Panc1 (cell line): ENCODE measurements around the gene MYL9.

Source experiments
- POLR2AphosphoS5 ChIP-seq: IDR thresholded peaks from 2 replicates; pipeline ENCODE4 v1.6.1; 2012; ENCODE audit warnings: mild to moderate bottlenecking, low read depth, low read length, moderate library complexity
- SIN3A ChIP-seq: IDR thresholded peaks from 2 replicates; pipeline ENCODE4 v1.6.1; 2012; ENCODE audit warnings: low read depth, mild to moderate bottlenecking, low read length, moderate library complexity, borderline replicate concordance; ENCODE audit not compliant: insufficient read depth
- TF ChIP-seq, protein P1 (sequence below): fragments of 450-650 bp; IDR thresholded peaks from 2 replicates; pipeline ENCODE4 v1.5.1; 2017; ENCODE audit warnings: mild to moderate bottlenecking
- TF ChIP-seq, protein P2 (sequence below), 2 experiments: IDR thresholded peaks; 2 replicates each; pipeline ENCODE4 v1.6.1; 2011 to 2012; ENCODE audit warnings: low read depth in 2 of 2, control low read depth in 1 of 2, low read length in 1 of 2, mild to moderate bottlenecking in 1 of 2, moderate library complexity in 1 of 2; ENCODE audit not compliant: insufficient read depth in 1 of 2

DNA sequence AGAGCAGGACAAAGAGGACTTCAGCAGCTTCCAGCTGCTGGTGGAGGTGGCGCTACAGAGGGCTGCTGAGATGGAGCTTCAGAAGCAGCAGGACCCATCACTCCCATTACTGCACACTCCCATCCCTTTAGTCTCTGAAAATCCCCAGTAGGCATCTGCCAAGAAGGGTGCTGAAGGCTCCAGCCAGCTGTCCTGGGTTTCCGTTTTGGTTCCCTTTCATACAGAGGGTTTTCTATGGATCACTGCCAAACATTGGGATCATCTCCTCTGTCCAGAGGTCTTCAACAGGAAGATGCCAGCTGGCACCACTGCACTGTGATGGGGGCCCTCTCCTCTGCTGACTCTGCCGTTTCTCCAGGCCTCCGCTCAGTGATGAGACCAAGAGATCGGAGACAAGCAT, 50.0 kb downstream of the MYL9 start:
- TF ChIP-seq, protein P1, sequence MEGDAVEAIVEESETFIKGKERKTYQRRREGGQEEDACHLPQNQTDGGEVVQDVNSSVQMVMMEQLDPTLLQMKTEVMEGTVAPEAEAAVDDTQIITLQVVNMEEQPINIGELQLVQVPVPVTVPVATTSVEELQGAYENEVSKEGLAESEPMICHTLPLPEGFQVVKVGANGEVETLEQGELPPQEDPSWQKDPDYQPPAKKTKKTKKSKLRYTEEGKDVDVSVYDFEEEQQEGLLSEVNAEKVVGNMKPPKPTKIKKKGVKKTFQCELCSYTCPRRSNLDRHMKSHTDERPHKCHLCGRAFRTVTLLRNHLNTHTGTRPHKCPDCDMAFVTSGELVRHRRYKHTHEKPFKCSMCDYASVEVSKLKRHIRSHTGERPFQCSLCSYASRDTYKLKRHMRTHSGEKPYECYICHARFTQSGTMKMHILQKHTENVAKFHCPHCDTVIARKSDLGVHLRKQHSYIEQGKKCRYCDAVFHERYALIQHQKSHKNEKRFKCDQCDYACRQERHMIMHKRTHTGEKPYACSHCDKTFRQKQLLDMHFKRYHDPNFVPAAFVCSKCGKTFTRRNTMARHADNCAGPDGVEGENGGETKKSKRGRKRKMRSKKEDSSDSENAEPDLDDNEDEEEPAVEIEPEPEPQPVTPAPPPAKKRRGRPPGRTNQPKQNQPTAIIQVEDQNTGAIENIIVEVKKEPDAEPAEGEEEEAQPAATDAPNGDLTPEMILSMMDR, result no peak
- TF ChIP-seq, protein P2, sequence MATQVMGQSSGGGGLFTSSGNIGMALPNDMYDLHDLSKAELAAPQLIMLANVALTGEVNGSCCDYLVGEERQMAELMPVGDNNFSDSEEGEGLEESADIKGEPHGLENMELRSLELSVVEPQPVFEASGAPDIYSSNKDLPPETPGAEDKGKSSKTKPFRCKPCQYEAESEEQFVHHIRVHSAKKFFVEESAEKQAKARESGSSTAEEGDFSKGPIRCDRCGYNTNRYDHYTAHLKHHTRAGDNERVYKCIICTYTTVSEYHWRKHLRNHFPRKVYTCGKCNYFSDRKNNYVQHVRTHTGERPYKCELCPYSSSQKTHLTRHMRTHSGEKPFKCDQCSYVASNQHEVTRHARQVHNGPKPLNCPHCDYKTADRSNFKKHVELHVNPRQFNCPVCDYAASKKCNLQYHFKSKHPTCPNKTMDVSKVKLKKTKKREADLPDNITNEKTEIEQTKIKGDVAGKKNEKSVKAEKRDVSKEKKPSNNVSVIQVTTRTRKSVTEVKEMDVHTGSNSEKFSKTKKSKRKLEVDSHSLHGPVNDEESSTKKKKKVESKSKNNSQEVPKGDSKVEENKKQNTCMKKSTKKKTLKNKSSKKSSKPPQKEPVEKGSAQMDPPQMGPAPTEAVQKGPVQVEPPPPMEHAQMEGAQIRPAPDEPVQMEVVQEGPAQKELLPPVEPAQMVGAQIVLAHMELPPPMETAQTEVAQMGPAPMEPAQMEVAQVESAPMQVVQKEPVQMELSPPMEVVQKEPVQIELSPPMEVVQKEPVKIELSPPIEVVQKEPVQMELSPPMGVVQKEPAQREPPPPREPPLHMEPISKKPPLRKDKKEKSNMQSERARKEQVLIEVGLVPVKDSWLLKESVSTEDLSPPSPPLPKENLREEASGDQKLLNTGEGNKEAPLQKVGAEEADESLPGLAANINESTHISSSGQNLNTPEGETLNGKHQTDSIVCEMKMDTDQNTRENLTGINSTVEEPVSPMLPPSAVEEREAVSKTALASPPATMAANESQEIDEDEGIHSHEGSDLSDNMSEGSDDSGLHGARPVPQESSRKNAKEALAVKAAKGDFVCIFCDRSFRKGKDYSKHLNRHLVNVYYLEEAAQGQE (IDR thresholded peaks at IDR 0.05; ENCODE audit: insufficient read depth in 1 of 2, low read depth in 2 of 2, low read length in 1 of 2), result no peak
- TF ChIP-seq POLR2AphosphoS5, result no peak
- TF ChIP-seq SIN3A, result no peak
